SU-DHL-6 (cell line): ENCODE measurements around the gene DLG2.
"Not testable (repeated sequence)": the region's sequence is repeated elsewhere in the genome, so short reads cannot be mapped to it uniquely, and the experiment has no call there.

ENCODE experiments used
- H2AFZ ChIP-seq: fragments of 200-600 bp; sonication (generic); 2 replicates; pipeline ENCODE4 v1.6.1; 2014; ENCODE audit warnings: low read depth, mild to moderate bottlenecking, moderate library complexity, mixed read lengths, antibody characterized with exemption, low read length; ENCODE audit not compliant: severe bottlenecking
- H3F3A ChIP-seq: fragments of 200-600 bp; shearing (Covaris generic); 2 replicates; pipeline ENCODE4 v1.6.0; 2016; ENCODE audit warnings: antibody characterized with exemption, mild to moderate bottlenecking; ENCODE audit not compliant: insufficient read depth
- H3K27ac ChIP-seq: fragments of 200-600 bp; sonication (generic); 2 replicates; pipeline ENCODE4 v1.5.1; 2016; ENCODE audit warnings: low read depth, mild to moderate bottlenecking, low read length, moderate library complexity, mixed read lengths
- H3K27me3 ChIP-seq: fragments of 200-600 bp; sonication (generic), shearing (Covaris generic); 2 replicates; pipeline ENCODE4 v1.6.0; 2014; ENCODE audit warnings: mild to moderate bottlenecking, low read length
- H3K36me3 ChIP-seq: fragments of 200-600 bp; sonication (generic); 2 replicates; pipeline ENCODE4 v1.6.1; 2014; ENCODE audit warnings: mild to moderate bottlenecking, low read length, mixed read lengths
- H3K4me2 ChIP-seq: fragments of 300-600, 200-600 bp; shearing (Covaris generic), sonication (generic); 2 replicates; pipeline ENCODE4 v1.6.0; 2014; ENCODE audit warnings: low read length, low read depth, mild to moderate bottlenecking; ENCODE audit not compliant: poor library complexity, severe bottlenecking
- H3K4me3 ChIP-seq: fragments of 200-600 bp; sonication (generic); 2 replicates; pipeline ENCODE4 v1.5.1; 2014; ENCODE audit warnings: antibody characterized with exemption, low read length, mild to moderate bottlenecking, mixed read lengths; ENCODE audit not compliant: insufficient read depth, poor library complexity, severe bottlenecking
- H3K79me2 ChIP-seq: fragments of 200-600 bp; sonication (generic); 2 replicates; pipeline ENCODE4 v1.6.1; 2014; ENCODE audit warnings: mild to moderate bottlenecking, low read length, moderate library complexity; ENCODE audit not compliant: insufficient read depth
- H3K9ac ChIP-seq: fragments of 200-600 bp; sonication (generic); 2 replicates; pipeline ENCODE4 v1.7.0; 2014; ENCODE audit warnings: mild to moderate bottlenecking, low read length
- H3K9me2 ChIP-seq: fragments of 200-600 bp; sonication (generic); replicated peaks from 2 replicates; pipeline ENCODE4 v1.6.1; 2014; ENCODE audit warnings: low read length; ENCODE audit not compliant: insufficient read depth
- H3K9me3 ChIP-seq: fragments of 200-600 bp; sonication (generic); 2 replicates; pipeline ENCODE4 v1.6.1; 2014; ENCODE audit warnings: low read length, mixed read lengths; ENCODE audit not compliant: insufficient read depth
- H4K20me1 ChIP-seq: fragments of 200-600 bp; sonication (generic); 2 replicates; pipeline ENCODE4 v1.6.1; 2014; ENCODE audit warnings: low read depth, mild to moderate bottlenecking, antibody characterized with exemption, low read length, moderate library complexity, mixed read lengths
- CTCF ChIP-seq: fragments of 200-600 bp; sonication (generic); IDR thresholded peaks from one replicate; pipeline ENCODE4 v1.5.1; 2017; ENCODE audit warnings: antibody characterized with exemption, mild to moderate bottlenecking, low read length, moderate library complexity; ENCODE audit not compliant: insufficient read depth, poor library complexity, severe bottlenecking
- EZH2phosphoT487 ChIP-seq: fragments of 200-600 bp; sonication (generic), shearing (Covaris generic); conservative IDR thresholded peaks from 2 replicates; pipeline ENCODE4 v1.6.1; 2018; ENCODE audit warnings: mild to moderate bottlenecking, antibody characterized with exemption, low read length, moderate library complexity, mixed read lengths

Gene DLG2

GRCh38 chr11:84788220-84788619 is 838.9 kb downstream of the DLG2 start:
- Histone ChIP-seq H4K20me1 (no peaks in the 10 kb centered on the region), H2AFZ (no peak overlapping the region), H3K9ac (no peak overlapping the region), H3K9me2 (no peaks in the 10 kb centered on the region), H3K27me3 (no peaks in the 10 kb centered on the region), H3K27ac (no peak overlapping the region), H3K79me2 (no peaks in the 10 kb centered on the region), H3K4me3 (no peak overlapping the region), H3K9me3 (no peaks in the 10 kb centered on the region), H3K4me2 (no peak overlapping the region), H3F3A (no peaks in the 10 kb centered on the region), H3K36me3 (no peaks in the 10 kb centered on the region)
- TF ChIP-seq CTCF (no peak), EZH2phosphoT487 (no peak)

- not testable (repeated sequence) for H3K36me3 ChIP-seq, H2AFZ ChIP-seq, H3F3A ChIP-seq, H3K4me2 ChIP-seq, H3K27me3 ChIP-seq, H3K9me3 ChIP-seq, H3K9me2 ChIP-seq, H3K9ac ChIP-seq, H3K79me2 ChIP-seq, H3K4me3 ChIP-seq, H3K27ac ChIP-seq, H4K20me1 ChIP-seq
These were observed 843.0 kb downstream of the DLG2 start for GRCh38 chr11:84784158-84784557.

GRCh38 chr11:84780689-84781293 is 846.4 kb downstream of the DLG2 start:
- no peaks in the 10 kb centered on the region for H4K20me1 ChIP-seq
- no peak overlapping the region for H3K27ac ChIP-seq
- H3K9me2 ChIP-seq: no peaks in the 10 kb centered on the region
- H3K4me2 ChIP-seq: no peak overlapping the region
- no peaks in the 10 kb centered on the region for H3K9me3 ChIP-seq
- H3K36me3 ChIP-seq: no peaks in the 10 kb centered on the region
- no peaks in the 10 kb centered on the region for H3K79me2 ChIP-seq
- TF ChIP-seq CTCF (peak; percentile 58), EZH2phosphoT487 (no peak)
- no peak overlapping the region for H3K9ac ChIP-seq
- no peaks in the 10 kb centered on the region for H3K27me3 ChIP-seq
- no peaks in the 10 kb centered on the region for H3F3A ChIP-seq
- H2AFZ ChIP-seq: no peak overlapping the region
- no peak overlapping the region for H3K4me3 ChIP-seq

GRCh38 chr11:84775503-84775902 is 851.6 kb downstream of the DLG2 start:
- H3K9me2 ChIP-seq: no peaks in the 10 kb centered on the region
- H3K4me3 ChIP-seq: no peak overlapping the region
- H3K27ac ChIP-seq: no peak overlapping the region
- no peaks in the 10 kb centered on the region for H4K20me1 ChIP-seq
- no peaks in the 10 kb centered on the region for H3K36me3 ChIP-seq
- H3K9ac ChIP-seq: no peak overlapping the region
- no peaks in the 10 kb centered on the region for H3K79me2 ChIP-seq
- no peaks in the 10 kb centered on the region for H3F3A ChIP-seq
- H3K27me3 ChIP-seq: no peaks in the 10 kb centered on the region
- no peak overlapping the region for H3K4me2 ChIP-seq
- H3K9me3 ChIP-seq: no peaks in the 10 kb centered on the region
- no peak for TF ChIP-seq CTCF
- TF ChIP-seq EZH2phosphoT487: no peak
- H2AFZ ChIP-seq: no peak overlapping the region
